ENCODE measurements around the gene PLCB1. TPM values are rescaled to one million over a fixed set of nuclear protein-coding genes. Genes with fewer than 3 reads are reported as not detected.
A peak's percentile ranks its signal among the peaks of the same experiment; 100 is the strongest.

Gene PLCB1
- total RNA-seq, 1 donor from 2014 or later: 10.7 TPM

DNA sequence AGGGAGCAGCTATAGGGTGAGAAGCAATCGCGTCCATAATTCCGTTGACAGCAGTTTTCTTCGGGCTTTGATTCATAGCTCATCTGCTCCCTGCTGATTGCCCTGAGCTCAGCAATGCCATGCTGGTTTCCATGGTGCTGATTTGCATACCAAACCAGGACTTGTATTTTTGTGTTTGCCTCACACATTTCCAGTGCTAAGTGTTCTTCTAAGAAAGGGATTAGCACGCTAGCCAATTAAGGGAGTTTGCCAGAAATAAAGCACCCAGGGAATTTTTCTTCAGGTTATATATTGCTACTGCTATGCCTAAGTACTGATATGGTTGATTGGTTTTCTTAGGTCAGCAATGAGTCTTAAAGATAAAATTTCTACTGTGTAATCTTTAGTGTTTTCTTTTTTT lies 177.6 kb downstream of the PLCB1 start:
- no peaks in the 10 kb centered on the region for H3K36me3 ChIP-seq (ENCODE audit: insufficient read depth, low read length)
- no peak overlapping the region for H3K4me2 ChIP-seq (ENCODE audit: low read length)
- FAIRE-seq (no peak), DNase-seq (ENCODE audit: low read depth) (peak; percentile 39)
- no peak overlapping the region for H3K27ac Mint-ChIP-seq (ENCODE audit: unreplicated experiment)
- no peak overlapping the region for H3K4me3 Mint-ChIP-seq (ENCODE audit: unreplicated experiment)
- no peaks in the 10 kb centered on the region for H3K9me3 Mint-ChIP-seq (ENCODE audit: unreplicated experiment)
- H3K9me3 ChIP-seq (ENCODE audit: insufficient read depth, low read depth, low read length): no peaks in the 10 kb centered on the region
- no peaks in the 10 kb centered on the region for H3K4me1 Mint-ChIP-seq (ENCODE audit: low read depth, unreplicated experiment)
- TF ChIP-seq, protein P1, sequence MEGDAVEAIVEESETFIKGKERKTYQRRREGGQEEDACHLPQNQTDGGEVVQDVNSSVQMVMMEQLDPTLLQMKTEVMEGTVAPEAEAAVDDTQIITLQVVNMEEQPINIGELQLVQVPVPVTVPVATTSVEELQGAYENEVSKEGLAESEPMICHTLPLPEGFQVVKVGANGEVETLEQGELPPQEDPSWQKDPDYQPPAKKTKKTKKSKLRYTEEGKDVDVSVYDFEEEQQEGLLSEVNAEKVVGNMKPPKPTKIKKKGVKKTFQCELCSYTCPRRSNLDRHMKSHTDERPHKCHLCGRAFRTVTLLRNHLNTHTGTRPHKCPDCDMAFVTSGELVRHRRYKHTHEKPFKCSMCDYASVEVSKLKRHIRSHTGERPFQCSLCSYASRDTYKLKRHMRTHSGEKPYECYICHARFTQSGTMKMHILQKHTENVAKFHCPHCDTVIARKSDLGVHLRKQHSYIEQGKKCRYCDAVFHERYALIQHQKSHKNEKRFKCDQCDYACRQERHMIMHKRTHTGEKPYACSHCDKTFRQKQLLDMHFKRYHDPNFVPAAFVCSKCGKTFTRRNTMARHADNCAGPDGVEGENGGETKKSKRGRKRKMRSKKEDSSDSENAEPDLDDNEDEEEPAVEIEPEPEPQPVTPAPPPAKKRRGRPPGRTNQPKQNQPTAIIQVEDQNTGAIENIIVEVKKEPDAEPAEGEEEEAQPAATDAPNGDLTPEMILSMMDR (IDR thresholded peaks at IDR 0.05; ENCODE audit: insufficient read depth, low read depth, low read length): no peak
- TF ChIP-seq EZH2 (IDR thresholded peaks at IDR 0.05; ENCODE audit: insufficient read depth, low read length): no peak
- no peak overlapping the region for H3K4me3 ChIP-seq (ENCODE audit: insufficient read depth, low read depth, low read length)
- H4K20me1 ChIP-seq (ENCODE audit: insufficient read depth, low read length): no peaks in the 10 kb centered on the region
- H3K9ac ChIP-seq (ENCODE audit: low read length): no peak overlapping the region
- H3K27me3 ChIP-seq (ENCODE audit: insufficient read depth, low read length): no peaks in the 10 kb centered on the region
- H3K27me3 Mint-ChIP-seq (ENCODE audit: low read depth, unreplicated experiment): peaks cover 6% of the 10 kb centered on the region
- no peak overlapping the region for H3K27ac ChIP-seq (ENCODE audit: low read depth, low read length)
- H3K4me1 ChIP-seq (ENCODE audit: insufficient read depth, low read length): no peaks in the 10 kb centered on the region
- H3K36me3 Mint-ChIP-seq (ENCODE audit: low read depth, unreplicated experiment): no peaks in the 10 kb centered on the region
- no peak overlapping the region for H2AFZ ChIP-seq (ENCODE audit: low read depth, low read length)
- no peaks in the 10 kb centered on the region for H3K79me2 ChIP-seq (ENCODE audit: insufficient read depth, low read length)

DNA sequence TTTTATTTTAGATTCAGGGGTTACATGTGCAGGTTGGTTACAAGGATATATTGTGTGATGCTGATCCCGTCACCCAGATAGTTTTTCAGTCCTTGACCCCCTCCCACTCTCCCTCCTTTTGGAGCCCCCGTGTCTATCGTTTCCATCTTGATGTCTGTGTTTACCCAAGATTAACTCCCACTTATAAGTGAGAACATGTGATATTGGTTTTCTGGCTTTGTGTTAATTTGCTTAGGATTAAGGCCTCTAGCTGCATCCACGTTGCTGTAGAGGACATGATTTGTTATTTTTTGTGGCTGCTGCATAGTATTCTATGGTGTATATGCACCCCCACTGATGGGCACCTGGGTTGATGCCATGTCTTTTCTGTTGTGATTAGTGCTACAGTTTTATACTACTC lies 178.6 kb downstream of the PLCB1 start:
- no peaks in the 10 kb centered on the region for H4K20me1 ChIP-seq (ENCODE audit: insufficient read depth, low read length)
- no peaks in the 10 kb centered on the region for H3K4me1 ChIP-seq (ENCODE audit: insufficient read depth, low read length)
- TF ChIP-seq, protein P1 (IDR thresholded peaks at IDR 0.05; ENCODE audit: insufficient read depth, low read depth, low read length): no peak
- TF ChIP-seq EZH2 (IDR thresholded peaks at IDR 0.05; ENCODE audit: insufficient read depth, low read length): no peak
- H3K27me3 ChIP-seq (ENCODE audit: insufficient read depth, low read length): no peaks in the 10 kb centered on the region
- no peaks in the 10 kb centered on the region for H3K36me3 ChIP-seq (ENCODE audit: insufficient read depth, low read length)
- H3K4me2 ChIP-seq (ENCODE audit: low read length): no peak overlapping the region
- H3K36me3 Mint-ChIP-seq (ENCODE audit: low read depth, unreplicated experiment): no peaks in the 10 kb centered on the region
- H3K4me3 ChIP-seq (ENCODE audit: insufficient read depth, low read depth, low read length): no peak overlapping the region
- H3K4me3 Mint-ChIP-seq (ENCODE audit: unreplicated experiment): no peak overlapping the region
- H3K9me3 ChIP-seq (ENCODE audit: insufficient read depth, low read depth, low read length): no peaks in the 10 kb centered on the region
- no peak overlapping the region for H3K27ac Mint-ChIP-seq (ENCODE audit: unreplicated experiment)
- H3K27me3 Mint-ChIP-seq (ENCODE audit: low read depth, unreplicated experiment): peaks cover 5% of the 10 kb centered on the region
- H3K9me3 Mint-ChIP-seq (ENCODE audit: unreplicated experiment): no peaks in the 10 kb centered on the region
- FAIRE-seq (no peak), DNase-seq (ENCODE audit: low read depth) (no peak)
- H3K79me2 ChIP-seq (ENCODE audit: insufficient read depth, low read length): no peaks in the 10 kb centered on the region
- H3K27ac ChIP-seq (ENCODE audit: low read depth, low read length): no peak overlapping the region
- no peaks in the 10 kb centered on the region for H3K4me1 Mint-ChIP-seq (ENCODE audit: low read depth, unreplicated experiment)
- no peak overlapping the region for H3K9ac ChIP-seq (ENCODE audit: low read length)
- H2AFZ ChIP-seq (ENCODE audit: low read depth, low read length): no peak overlapping the region

DNA sequence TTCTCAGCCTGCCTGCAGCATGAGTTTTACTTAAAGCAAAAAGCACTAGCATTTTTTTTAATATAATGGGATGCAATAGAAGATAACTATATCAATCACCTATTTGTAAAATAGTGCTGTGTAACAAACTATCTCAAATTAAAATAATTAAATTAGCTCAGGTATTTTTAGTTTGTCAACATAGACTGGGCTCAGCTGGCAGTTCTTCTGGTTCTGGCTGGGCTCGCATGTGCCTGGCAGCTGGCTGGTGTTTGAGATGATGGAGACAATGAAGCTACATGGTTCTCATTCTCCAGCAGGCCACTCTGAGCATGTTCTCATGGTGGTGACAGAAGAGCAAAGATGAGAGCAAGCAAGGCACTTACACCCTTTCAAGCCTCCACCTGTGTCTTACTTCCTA lies 181.0 kb downstream of the PLCB1 start:
- H3K9me3 Mint-ChIP-seq (ENCODE audit: unreplicated experiment): no peaks in the 10 kb centered on the region
- H3K27me3 Mint-ChIP-seq (ENCODE audit: low read depth, unreplicated experiment): no peaks in the 10 kb centered on the region
- Histone ChIP-seq H3K9me3 (ENCODE audit: insufficient read depth, low read depth, low read length) (no peaks in the 10 kb centered on the region), H3K9ac (ENCODE audit: low read length) (no peak overlapping the region), H3K4me1 (ENCODE audit: insufficient read depth, low read length) (no peaks in the 10 kb centered on the region), H2AFZ (ENCODE audit: low read depth, low read length) (no peak overlapping the region), H3K4me2 (ENCODE audit: low read length) (no peak overlapping the region), H3K4me3 (ENCODE audit: insufficient read depth, low read depth, low read length) (no peak overlapping the region), H3K27ac (ENCODE audit: low read depth, low read length) (no peak overlapping the region), H3K36me3 (ENCODE audit: insufficient read depth, low read length) (no peaks in the 10 kb centered on the region), H3K27me3 (ENCODE audit: insufficient read depth, low read length) (no peaks in the 10 kb centered on the region), H3K79me2 (ENCODE audit: insufficient read depth, low read length) (no peaks in the 10 kb centered on the region), H4K20me1 (ENCODE audit: insufficient read depth, low read length) (no peaks in the 10 kb centered on the region)
- no peaks in the 10 kb centered on the region for H3K36me3 Mint-ChIP-seq (ENCODE audit: low read depth, unreplicated experiment)
- H3K4me3 Mint-ChIP-seq (ENCODE audit: unreplicated experiment): no peak overlapping the region
- H3K27ac Mint-ChIP-seq (ENCODE audit: unreplicated experiment): no peak overlapping the region
- DNase-seq (ENCODE audit: low read depth) (no peak), FAIRE-seq (no peak)
- H3K4me1 Mint-ChIP-seq (ENCODE audit: low read depth, unreplicated experiment): no peaks in the 10 kb centered on the region
- no peak for TF ChIP-seq EZH2 (IDR thresholded peaks at IDR 0.05; ENCODE audit: insufficient read depth, low read length)
- TF ChIP-seq, protein P1 (IDR thresholded peaks at IDR 0.05; ENCODE audit: insufficient read depth, low read depth, low read length): no peak

Data from astrocyte (in vitro differentiated cells and primary cell).